Neutrophil (primary cell): Measurements from ENCODE around the gene LTBP1.

ENCODE experiments used
- H3K27ac ChIP-seq: fragments of 200-600 bp; sonication (generic); 2 replicates; pipeline ENCODE4 v1.5.1; 2016; ENCODE audit warnings: mild to moderate bottlenecking, moderate library complexity
- H3K27me3 ChIP-seq: fragments of 200-600 bp; sonication (generic); 2 replicates; pipeline ENCODE4 v1.6.0; 2016; ENCODE audit warnings: mild to moderate bottlenecking
- H3K36me3 ChIP-seq: fragments of 200-600 bp; sonication (generic); 2 replicates; pipeline ENCODE4 v1.5.1; 2017
- H3K4me1 ChIP-seq, 2 experiments: fragments of 200-600 bp in 1 of 2; sonication (generic) in 1 of 2; 1 replicate in 1 of 2; 2 replicates in 1 of 2; pipeline versions ENCODE4 v1.5.1 to v1.6.1; 2013 to 2016; ENCODE audit warnings: low read depth in 1 of 2, low read length in 1 of 2, mild to moderate bottlenecking in 1 of 2, moderate library complexity in 1 of 2; ENCODE audit not compliant: control insufficient read depth in 1 of 2, insufficient read depth in 1 of 2
- H3K4me3 ChIP-seq, 2 experiments: fragments of 200-600 bp in 1 of 2; sonication (generic) in 1 of 2; 1 replicate in 1 of 2; 2 replicates in 1 of 2; pipeline ENCODE4 v1.5.1; 2013 to 2016; ENCODE audit warnings: low read depth in 1 of 2, low read length in 1 of 2, mild to moderate bottlenecking in 1 of 2, moderate library complexity in 1 of 2
- H3K9me3 ChIP-seq: fragments of 200-600 bp; sonication (generic); 2 replicates; pipeline ENCODE4 v1.5.1; 2016
- TF ChIP-seq, protein P1 (sequence below): fragments of 200-600 bp; sonication (generic); IDR thresholded peaks from 2 replicates; pipeline ENCODE4 v1.5.1; 2016; ENCODE audit warnings: antibody characterized with exemption

LTBP1 gene

DNA sequence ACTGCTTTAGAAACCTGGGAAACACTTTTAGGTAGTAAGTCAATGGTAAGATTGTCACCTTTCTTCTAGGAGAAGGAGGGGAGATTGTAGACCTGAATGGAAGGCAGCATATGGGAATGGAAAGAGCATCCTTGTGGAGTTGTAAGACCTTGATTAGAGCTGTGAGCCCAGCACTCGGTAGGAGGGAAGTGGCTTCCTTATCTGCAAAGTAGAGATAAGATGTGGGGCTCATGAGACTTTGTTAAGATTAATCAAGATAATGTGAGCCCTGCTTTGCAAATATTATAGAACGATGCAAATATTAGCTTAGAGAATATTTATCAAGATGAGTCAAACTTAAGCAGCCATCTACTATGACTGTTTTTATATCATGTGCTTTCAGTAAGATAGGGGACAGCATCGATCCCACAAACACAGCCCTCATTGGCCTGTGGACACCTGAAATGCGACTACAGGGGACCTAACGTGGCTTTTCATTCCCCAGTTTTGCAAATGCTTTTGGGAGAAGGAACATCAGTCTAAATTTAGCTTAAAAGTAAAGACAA, 243.7 kb downstream of the LTBP1 start:
- TF ChIP-seq, protein P1, sequence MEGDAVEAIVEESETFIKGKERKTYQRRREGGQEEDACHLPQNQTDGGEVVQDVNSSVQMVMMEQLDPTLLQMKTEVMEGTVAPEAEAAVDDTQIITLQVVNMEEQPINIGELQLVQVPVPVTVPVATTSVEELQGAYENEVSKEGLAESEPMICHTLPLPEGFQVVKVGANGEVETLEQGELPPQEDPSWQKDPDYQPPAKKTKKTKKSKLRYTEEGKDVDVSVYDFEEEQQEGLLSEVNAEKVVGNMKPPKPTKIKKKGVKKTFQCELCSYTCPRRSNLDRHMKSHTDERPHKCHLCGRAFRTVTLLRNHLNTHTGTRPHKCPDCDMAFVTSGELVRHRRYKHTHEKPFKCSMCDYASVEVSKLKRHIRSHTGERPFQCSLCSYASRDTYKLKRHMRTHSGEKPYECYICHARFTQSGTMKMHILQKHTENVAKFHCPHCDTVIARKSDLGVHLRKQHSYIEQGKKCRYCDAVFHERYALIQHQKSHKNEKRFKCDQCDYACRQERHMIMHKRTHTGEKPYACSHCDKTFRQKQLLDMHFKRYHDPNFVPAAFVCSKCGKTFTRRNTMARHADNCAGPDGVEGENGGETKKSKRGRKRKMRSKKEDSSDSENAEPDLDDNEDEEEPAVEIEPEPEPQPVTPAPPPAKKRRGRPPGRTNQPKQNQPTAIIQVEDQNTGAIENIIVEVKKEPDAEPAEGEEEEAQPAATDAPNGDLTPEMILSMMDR: no peak
- no peak overlapping the region for H3K4me3 ChIP-seq
- H3K4me1 ChIP-seq: no peaks in the 10 kb centered on the region
- H3K27ac ChIP-seq: no peak overlapping the region
- peaks cover 10% of the 10 kb centered on the region for H3K36me3 ChIP-seq
- H3K27me3 ChIP-seq: no peaks in the 10 kb centered on the region
- no peaks in the 10 kb centered on the region for H3K9me3 ChIP-seq

DNA sequence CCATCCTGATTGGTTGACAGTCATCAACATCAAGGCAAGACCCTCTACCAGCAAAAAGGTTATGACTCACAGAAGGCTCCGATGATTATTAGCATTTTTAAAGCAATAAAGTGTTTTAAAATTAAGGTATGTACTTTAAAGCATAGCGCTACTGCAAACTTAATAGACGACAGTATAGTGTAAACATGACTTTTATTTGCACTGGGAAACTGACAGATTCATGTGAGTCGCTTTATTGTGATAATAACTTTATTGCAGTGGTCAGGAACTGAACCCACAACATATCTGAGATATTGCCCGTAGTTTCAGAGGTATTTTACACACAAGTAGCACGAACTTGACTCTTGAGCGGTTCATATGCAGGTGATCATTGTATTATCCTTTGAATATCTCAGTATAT, 249.1 kb downstream of the LTBP1 start:
- Histone ChIP-seq H3K36me3 (no peaks in the 10 kb centered on the region), H3K27ac (no peak overlapping the region), H3K9me3 (no peaks in the 10 kb centered on the region), H3K4me3 (no peak overlapping the region), H3K4me1 (no peaks in the 10 kb centered on the region), H3K27me3 (no peaks in the 10 kb centered on the region)
- TF ChIP-seq, protein P1: no peak

DNA sequence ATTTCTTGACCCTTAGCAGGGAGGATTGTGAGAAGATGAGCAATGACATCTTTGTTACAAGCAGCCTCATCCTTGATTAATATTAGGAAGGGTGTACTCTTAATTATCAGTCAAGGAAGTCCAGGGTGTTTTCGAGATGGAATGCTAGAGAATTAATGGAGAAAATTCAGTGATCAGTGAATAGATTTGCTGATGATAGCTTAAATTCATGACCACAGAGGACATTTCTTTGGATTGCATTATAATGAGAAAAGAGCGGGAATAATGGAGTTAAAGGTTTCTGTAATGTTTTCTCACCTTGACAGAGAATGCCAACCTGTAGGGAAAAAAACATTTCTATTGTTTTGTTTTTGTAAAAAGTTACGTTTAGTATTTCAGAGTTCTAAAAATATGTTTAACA, 249.9 kb downstream of the LTBP1 start:
- Histone ChIP-seq H3K4me1 (no peaks in the 10 kb centered on the region), H3K36me3 (no peaks in the 10 kb centered on the region), H3K27ac (no peak overlapping the region), H3K27me3 (no peaks in the 10 kb centered on the region), H3K9me3 (no peaks in the 10 kb centered on the region), H3K4me3 (no peak overlapping the region)
- TF ChIP-seq, protein P1: no peak

DNA sequence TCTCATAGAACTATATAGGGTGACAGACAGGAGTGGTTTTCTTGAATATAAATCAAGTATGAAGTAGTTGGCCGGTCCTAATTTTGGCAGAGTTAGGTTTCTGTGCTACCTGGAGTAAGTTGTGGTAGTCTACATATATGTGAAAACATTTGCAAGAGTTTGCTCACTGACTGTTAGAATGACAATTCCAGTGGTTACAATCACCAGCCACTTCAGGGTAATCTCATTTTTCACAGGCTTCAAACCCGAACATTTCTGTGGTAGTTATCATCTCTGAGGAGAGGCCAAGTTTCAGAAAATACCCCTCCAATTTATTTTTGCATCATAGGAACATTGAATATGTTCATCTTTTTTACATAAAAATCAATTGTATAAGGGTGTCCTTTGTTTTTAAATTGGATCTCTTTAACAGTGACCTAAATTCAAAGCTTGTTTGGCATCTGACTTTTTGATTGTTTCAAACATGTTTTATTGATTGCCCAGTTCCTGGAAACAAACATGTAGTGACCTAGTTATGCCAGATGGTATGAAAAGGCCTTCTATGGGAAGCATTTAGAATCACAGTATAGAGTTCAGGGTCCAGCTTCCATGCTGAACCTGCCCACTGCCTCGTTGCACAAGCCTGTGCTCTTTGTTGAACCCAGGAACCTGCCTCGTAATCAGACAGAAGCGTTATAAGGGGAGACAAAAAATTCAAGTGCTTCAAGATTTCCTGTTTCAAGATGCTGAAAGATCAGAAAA, 250.6 kb downstream of the LTBP1 start:
- H3K27ac ChIP-seq: no peak overlapping the region
- H3K4me1 ChIP-seq: no peaks in the 10 kb centered on the region
- no peaks in the 10 kb centered on the region for H3K27me3 ChIP-seq
- no peak overlapping the region for H3K4me3 ChIP-seq
- no peaks in the 10 kb centered on the region for H3K9me3 ChIP-seq
- no peaks in the 10 kb centered on the region for H3K36me3 ChIP-seq
- TF ChIP-seq, protein P1: no peak

DNA sequence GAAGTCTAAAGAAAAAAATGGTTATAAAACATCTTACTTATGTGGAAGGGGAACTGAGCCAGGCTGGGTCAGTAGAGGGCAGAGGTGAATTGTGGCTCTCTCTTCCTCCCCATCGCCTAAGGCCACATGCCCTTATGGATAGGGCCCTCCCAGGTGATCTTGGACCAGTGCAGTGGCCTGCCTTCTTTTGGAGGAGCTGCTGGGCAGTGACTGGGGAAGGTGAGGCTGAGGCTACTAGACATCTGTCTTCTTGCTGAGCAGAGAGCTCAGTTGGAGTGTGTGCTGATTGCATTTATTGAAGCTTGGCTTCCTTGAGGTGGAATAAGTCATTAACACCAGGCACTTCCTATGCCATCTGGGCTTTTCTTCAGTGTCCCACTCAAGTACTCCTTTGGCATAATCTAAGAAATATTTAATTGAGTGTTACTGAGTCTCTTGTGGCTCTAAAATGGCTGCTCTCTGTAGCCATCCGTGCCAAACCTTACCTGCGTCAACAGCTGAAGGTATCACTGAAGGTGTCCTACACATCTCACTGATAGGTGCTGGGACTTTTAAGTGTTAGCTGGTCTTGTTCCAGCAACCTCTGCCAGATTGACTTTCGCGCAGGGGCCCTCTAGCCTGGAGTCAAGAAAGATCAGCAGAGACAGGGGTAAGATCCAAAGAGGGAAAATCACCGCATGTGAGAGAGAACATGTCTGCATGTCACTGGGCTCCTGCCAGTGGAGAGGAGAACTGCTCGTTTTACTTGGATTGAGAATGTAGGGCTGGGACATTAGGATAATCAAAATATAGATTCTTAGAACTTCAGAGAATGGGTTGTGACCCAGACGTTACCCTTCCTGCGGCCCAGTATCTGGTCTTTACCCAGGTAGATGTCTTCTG, 256.1 kb downstream of the LTBP1 start:
- TF ChIP-seq, protein P1: no peak
- H3K36me3 ChIP-seq: no peaks in the 10 kb centered on the region

More for the DNA sequence above, 256.1 kb downstream of the LTBP1 start:
- H3K27me3 ChIP-seq: no peaks in the 10 kb centered on the region
- H3K4me1 ChIP-seq: no peaks in the 10 kb centered on the region
- H3K4me3 ChIP-seq: no peak overlapping the region
- H3K27ac ChIP-seq: no peak overlapping the region
- no peaks in the 10 kb centered on the region for H3K9me3 ChIP-seq
